Mucosa of stomach (tissue), 1 donor: ENCODE data around the gene LYSET.
"Not testable (repeated sequence)": the region's sequence is repeated elsewhere in the genome, so short reads cannot be mapped to it uniquely, and the experiment has no call there.

ENCODE experiments used
- H3K27me3 ChIP-seq: one replicate; pipeline ENCODE4 v1.7.0; 2013; ENCODE audit warnings: mild to moderate bottlenecking, low read length; ENCODE audit not compliant: control insufficient read depth, insufficient read depth
- H3K36me3 ChIP-seq: one replicate; pipeline ENCODE4 v1.7.0; 2013; ENCODE audit warnings: low read length; ENCODE audit not compliant: control insufficient read depth, insufficient read depth
- H3K4me1 ChIP-seq: one replicate; pipeline ENCODE4 v1.7.0; 2013; ENCODE audit warnings: mild to moderate bottlenecking, low read length; ENCODE audit not compliant: control insufficient read depth, insufficient read depth
- H3K4me3 ChIP-seq: one replicate; pipeline ENCODE4 v1.7.0; 2013; ENCODE audit warnings: low read length
- H3K9ac ChIP-seq: one replicate; pipeline ENCODE4 v1.7.0; 2013; ENCODE audit warnings: mild to moderate bottlenecking, low read length, moderate library complexity
- H3K9me3 ChIP-seq: one replicate; pipeline ENCODE4 v1.7.0; 2013; ENCODE audit warnings: mild to moderate bottlenecking, low read length, moderate library complexity; ENCODE audit not compliant: control insufficient read depth
- donor health status: Pancreatic carcinoma.

The LYSET gene

GRCh38 chr14:93156693-93157369 lies 28.3 kb upstream of the LYSET start:
- no peak overlapping the region for H3K4me3 ChIP-seq
- H3K9ac ChIP-seq, result no peak overlapping the region
- no peaks in the 10 kb centered on the region for H3K36me3 ChIP-seq
- no peaks in the 10 kb centered on the region for H3K4me1 ChIP-seq
- H3K9me3 ChIP-seq, result no peaks in the 10 kb centered on the region
- H3K27me3 ChIP-seq, result no peaks in the 10 kb centered on the region

DNA sequence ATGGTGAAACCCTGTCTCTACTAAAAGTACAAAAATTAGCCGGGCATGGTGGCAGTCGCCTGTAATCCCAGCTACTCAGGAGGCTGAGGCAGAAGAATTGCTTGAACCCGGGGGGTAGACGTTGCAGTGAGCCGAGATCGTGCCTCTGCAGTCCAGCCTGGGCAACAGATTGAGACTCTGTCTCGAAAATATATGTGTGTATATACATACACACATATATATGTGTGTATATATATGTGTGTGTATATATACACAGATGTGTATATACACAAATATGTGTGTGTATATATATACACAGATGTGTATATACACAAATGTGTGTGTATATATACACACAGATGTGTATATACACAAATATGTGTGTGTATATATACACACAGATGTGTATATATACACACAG lies 26.8 kb upstream of the LYSET start:
- not testable (repeated sequence) for H3K36me3 ChIP-seq, H3K27me3 ChIP-seq, H3K4me1 ChIP-seq, H3K9ac ChIP-seq, H3K4me3 ChIP-seq, H3K9me3 ChIP-seq

DNA sequence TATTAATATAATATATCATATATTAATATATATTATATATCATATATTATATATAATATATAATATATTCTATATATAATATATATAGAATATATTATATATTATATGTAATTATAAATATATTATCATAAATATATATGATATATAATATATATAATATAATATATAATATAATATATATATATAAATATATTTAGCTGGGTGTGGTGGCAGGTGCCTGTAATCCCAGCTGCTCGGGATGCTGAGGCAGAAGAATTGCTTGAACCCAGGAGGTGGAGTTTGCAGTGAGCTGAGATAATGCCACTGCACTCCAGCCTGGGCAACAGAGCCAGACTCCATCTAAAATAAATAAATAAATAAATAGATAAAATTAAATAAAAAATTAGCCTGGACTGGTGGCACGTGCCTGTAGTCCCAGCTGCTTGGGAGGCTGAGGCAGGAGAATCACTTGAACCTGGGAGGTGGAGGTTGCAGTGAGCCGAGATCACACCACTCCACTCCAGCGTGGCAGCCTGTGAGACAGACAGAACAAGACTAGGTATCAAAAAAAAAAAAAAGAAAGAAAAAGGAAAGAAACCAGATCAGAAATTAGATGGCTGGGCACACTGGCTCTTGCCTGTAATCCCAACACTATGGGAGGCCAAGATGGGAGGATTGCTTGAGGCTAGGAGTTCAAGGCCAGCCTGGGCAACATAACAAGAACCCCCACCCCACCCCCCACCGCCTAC lies 25.3 kb upstream of the LYSET start:
- not testable (repeated sequence) for H3K4me1 ChIP-seq, H3K27me3 ChIP-seq, H3K4me3 ChIP-seq, H3K9ac ChIP-seq, H3K9me3 ChIP-seq, H3K36me3 ChIP-seq

- H3K36me3 ChIP-seq, result no peaks in the 10 kb centered on the region
- no peak overlapping the region for H3K4me3 ChIP-seq
- H3K9ac ChIP-seq, result no peak overlapping the region
- H3K27me3 ChIP-seq, result no peaks in the 10 kb centered on the region
- H3K4me1 ChIP-seq, result no peaks in the 10 kb centered on the region
- no peaks in the 10 kb centered on the region for H3K9me3 ChIP-seq
Measured at GRCh38 chr14:93160353-93160801, 24.7 kb upstream of the LYSET start.

GRCh38 chr14:93161411-93161940 lies 23.6 kb upstream of the LYSET start:
- Histone ChIP-seq H3K27me3 (no peaks in the 10 kb centered on the region), H3K36me3 (no peaks in the 10 kb centered on the region), H3K4me3 (no peak overlapping the region), H3K9me3 (no peaks in the 10 kb centered on the region), H3K4me1 (no peaks in the 10 kb centered on the region), H3K9ac (no peak overlapping the region)

DNA sequence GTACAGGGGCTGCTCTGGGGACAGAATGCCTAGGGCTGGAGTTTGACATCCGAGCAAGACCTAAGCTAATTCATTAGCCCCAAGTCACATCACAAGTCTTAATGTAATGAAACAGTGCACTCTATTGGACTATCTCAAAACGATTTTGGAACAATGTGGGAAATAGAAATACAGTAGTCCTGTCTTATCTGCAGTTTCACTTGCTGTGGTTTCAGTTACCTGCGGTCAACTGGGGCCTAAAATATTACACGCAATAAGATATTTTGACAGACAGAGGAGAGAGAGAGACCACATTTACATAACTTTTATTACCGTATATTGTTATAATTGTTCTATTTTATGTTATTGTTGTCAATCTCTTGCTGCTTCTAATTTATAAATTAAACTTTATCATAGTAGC lies 21.6 kb upstream of the LYSET start:
- Histone ChIP-seq H3K36me3 (no peaks in the 10 kb centered on the region), H3K4me1 (no peaks in the 10 kb centered on the region), H3K4me3 (no peak overlapping the region), H3K9me3 (no peaks in the 10 kb centered on the region), H3K9ac (no peak overlapping the region), H3K27me3 (no peaks in the 10 kb centered on the region)

DNA sequence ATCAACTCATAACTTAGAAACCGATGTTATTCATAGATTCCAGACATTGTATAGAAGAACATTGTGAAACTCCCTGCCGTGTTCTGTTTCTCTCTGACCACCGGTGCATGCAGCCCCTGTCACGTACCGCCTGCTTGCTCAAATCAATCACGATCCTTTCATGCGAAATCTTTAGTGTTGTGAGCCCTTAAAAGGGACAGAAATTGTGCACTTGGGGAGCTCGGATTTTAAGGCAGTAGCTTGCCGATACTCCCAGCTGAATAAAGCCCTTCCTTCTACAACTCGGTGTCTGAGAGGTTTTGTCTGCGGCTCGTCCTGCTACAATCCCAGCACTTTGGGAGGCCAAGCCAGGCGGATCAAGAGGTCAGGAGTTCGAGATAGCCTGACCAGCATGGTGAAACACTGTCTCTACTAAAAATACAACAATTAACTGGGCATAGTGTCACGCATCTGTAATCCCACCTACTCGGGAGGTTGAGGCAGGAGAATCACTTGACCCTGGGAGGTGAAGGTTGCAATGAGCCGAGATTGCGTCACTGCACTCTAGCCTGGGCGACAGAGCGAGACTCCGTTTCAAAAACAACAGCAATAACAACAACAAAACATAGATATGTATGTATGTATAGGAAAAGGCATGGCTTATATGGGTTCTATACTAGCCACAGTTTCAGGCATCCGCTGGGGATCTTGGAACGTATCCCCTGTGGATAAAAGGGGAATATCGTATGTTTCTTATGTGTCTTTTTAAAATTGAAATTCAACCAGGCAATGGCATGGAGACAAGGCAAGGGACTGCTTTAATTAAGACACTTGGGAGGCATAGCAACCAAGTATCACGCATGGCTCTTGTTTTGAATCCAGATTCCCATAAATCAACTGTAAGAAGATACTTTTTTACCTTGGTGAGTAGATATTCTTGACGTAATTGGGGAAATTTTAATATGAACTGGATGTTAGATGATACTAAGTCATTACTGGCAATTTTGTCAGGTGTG lies 19.5 kb upstream of the LYSET start:
- not testable (repeated sequence) for H3K4me1 ChIP-seq, H3K36me3 ChIP-seq, H3K9me3 ChIP-seq, H3K4me3 ChIP-seq, H3K9ac ChIP-seq, H3K27me3 ChIP-seq

DNA sequence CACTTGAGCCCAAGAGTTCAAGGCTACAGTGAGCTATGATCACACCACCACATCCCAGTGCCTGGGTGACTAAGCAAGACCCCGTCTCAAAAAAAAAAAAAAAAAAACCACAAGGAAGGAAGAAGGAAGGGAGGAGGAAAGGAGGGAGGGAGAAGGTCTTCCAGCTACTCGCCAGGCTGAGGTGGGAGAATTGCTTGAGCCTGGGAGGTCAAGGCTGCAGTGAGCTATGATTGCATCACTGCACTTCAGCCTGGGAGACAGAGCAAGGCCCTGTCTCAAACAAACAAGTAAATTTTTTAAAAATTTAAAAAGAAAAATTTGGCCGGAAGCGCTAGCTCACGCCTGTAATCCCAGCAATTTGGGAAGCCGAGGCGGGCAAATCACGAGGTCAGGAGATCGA lies 16.5 kb upstream of the LYSET start:
- not testable (repeated sequence) for H3K4me3 ChIP-seq, H3K4me1 ChIP-seq, H3K27me3 ChIP-seq, H3K36me3 ChIP-seq, H3K9ac ChIP-seq, H3K9me3 ChIP-seq

DNA sequence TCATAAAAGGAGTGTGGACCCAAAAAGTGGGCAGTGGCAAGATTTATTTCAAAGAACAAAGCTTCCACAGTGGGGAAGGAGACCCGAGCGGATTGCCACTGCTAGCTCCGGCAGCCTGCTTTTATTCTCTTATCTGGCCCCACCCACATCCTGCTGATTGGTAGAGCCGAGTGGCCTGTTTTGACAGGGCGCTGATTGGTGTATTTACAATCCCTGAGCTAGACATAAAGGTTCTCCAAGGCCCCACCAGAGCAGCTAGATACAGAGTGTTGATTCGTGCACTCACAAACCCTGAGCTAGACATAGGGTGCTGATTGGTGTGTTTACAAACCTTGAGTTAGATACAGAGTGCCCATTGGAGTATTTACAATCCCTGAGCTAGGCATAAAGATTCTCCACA lies 15.5 kb upstream of the LYSET start:
- H3K4me1 ChIP-seq, H3K9ac ChIP-seq, H3K9me3 ChIP-seq, H3K4me3 ChIP-seq, H3K36me3 ChIP-seq, H3K27me3 ChIP-seq: not testable (repeated sequence)

- not testable (repeated sequence) for H3K4me1 ChIP-seq, H3K9me3 ChIP-seq, H3K36me3 ChIP-seq, H3K27me3 ChIP-seq, H3K4me3 ChIP-seq, H3K9ac ChIP-seq
Measured at GRCh38 chr14:93170141-93170540, 15.0 kb upstream of the LYSET start.

DNA sequence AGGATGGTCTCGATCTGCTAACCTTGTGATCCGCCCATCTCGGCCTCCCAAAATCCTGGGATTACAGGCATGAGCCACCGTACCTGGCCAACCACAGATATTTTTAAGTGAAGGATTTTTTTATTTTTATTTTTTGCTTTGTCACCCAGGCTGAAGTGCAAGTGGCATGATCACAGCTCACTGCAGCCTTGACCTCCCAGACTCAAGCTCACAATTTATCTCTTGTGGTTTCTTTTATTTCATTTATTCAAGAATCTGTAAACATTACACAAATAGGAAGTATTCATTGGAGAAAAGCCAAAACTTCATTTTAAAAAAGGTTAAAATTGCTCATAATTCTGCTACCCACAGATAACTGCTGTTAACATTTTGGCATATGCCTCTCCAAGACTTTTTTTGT lies 13.7 kb upstream of the LYSET start:
- no peak overlapping the region for H3K9ac ChIP-seq
- H3K9me3 ChIP-seq, result no peaks in the 10 kb centered on the region
- H3K4me3 ChIP-seq, result no peak overlapping the region
- no peaks in the 10 kb centered on the region for H3K27me3 ChIP-seq
- no peaks in the 10 kb centered on the region for H3K36me3 ChIP-seq
- H3K4me1 ChIP-seq, result no peaks in the 10 kb centered on the region

- Histone ChIP-seq H3K27me3 (no peaks in the 10 kb centered on the region), H3K9ac (no peak overlapping the region), H3K9me3 (no peaks in the 10 kb centered on the region), H3K4me1 (no peaks in the 10 kb centered on the region), H3K36me3 (no peaks in the 10 kb centered on the region), H3K4me3 (no peak overlapping the region)
Measured at GRCh38 chr14:93173943-93174395, 11.1 kb upstream of the LYSET start.
